Hepatocyte (in vitro differentiated cells): ENCODE data around the gene C1orf232.

Source experiments
- CTCF ChIP-seq: fragments of 200-600 bp; sonication (generic); IDR thresholded peaks from 2 replicates; pipeline ENCODE4 v1.5.1; 2016; ENCODE audit warnings: antibody characterized with exemption, mild to moderate bottlenecking; ENCODE audit not compliant: poor library complexity
- EZH2 ChIP-seq: fragments of 200-600 bp; sonication (generic); IDR thresholded peaks from 2 replicates; pipeline ENCODE4 v1.6.1; 2016; ENCODE audit warnings: antibody characterized with exemption, mild to moderate bottlenecking, borderline replicate concordance
- EZH2phosphoT487 ChIP-seq: fragments of 200-600 bp; sonication (generic); IDR thresholded peaks from one replicate; pipeline ENCODE4 v1.6.1; 2018; ENCODE audit warnings: antibody characterized with exemption, mild to moderate bottlenecking, low read depth, moderate library complexity; ENCODE audit not compliant: unreplicated experiment, severe bottlenecking

DNA sequence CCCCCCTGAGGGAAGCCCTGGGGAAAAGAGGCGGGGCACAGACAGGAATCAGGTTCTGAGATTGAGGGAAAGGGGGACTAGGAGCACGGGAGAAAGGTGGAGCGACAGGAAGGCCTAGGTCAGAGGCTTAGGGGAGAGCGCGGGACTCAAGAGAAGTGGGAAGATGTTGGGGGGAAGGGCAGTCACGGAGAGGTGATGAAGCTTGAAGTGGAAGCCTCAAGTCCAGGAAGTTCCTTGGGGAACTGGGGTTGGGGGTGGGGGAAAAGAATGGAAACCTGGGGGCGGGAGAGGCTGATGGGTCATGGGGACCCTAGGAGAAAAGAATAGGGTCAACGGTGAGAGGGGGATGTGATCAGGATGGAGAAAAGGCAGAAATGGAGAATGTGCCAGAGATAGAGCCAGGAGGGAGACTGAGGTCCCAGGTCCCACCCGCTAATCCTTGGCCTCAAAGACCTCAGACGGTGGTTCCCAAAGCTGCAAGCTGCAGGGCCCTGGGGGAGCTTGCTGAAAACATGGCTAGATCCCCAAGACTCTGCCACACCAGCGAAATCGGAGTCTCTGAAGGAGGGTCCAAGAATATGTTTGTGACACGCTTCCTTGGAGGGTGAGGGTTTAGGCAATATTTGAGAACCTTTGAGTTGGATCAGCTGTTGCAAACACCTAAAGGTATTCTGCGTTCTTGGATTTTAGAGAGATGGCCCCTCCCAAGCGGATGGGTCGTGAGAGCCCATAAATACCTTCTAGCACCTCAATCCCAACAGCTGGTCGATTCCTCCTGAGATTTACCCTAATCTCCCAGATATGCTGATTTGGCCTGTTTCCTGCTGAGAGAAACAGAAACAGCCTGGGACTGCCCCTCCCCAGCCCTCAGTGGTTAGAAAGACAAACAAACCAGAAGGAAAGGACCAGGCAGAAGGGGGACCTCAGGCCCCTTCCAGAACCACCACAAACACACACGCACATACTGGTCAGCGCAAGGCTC lies 3.6 kb downstream of the C1orf232 start:
- no peak for TF ChIP-seq CTCF
- TF ChIP-seq EZH2: no peak
- no peak for TF ChIP-seq EZH2phosphoT487
